ENCODE results near the gene TMEM229B.
A peak's percentile ranks its signal among the peaks of the same experiment; 100 is the strongest.

The TMEM229B gene

GRCh38 chr14:67529947-67530935 lies 41.7 kb upstream of the TMEM229B start:
- H3K27ac ChIP-seq, result no peak overlapping the region
- no peak for DNase-seq (ENCODE audit: low spot score)
- TF ChIP-seq CTCF (IDR thresholded peaks at IDR 0.05), result no peak
- no peak overlapping the region for H3K4me3 ChIP-seq

- DNase-seq (ENCODE audit: low spot score), result no peak
- TF ChIP-seq CTCF (IDR thresholded peaks at IDR 0.05), result no peak
- no peak overlapping the region for H3K27ac ChIP-seq
Observed at GRCh38 chr14:67528276-67528675, 39.8 kb upstream of the TMEM229B start.

GRCh38 chr14:67527756-67528155 lies 39.2 kb upstream of the TMEM229B start:
- TF ChIP-seq CTCF (IDR thresholded peaks at IDR 0.05), result no peak
- Histone ChIP-seq H3K27ac (no peak overlapping the region), H3K4me3 (no peak overlapping the region)
- DNase-seq (ENCODE audit: low spot score), result no peak

More at GRCh38 chr14:67528276-67528675, 39.8 kb upstream of the TMEM229B start:
- no peak overlapping the region for H3K4me3 ChIP-seq

- peak; percentile 43 for TF ChIP-seq CTCF (IDR thresholded peaks at IDR 0.05)
- Histone ChIP-seq H3K27ac (no peak overlapping the region), H3K4me3 (no peak overlapping the region)
- DNase-seq (ENCODE audit: low spot score), result no peak
Observed at GRCh38 chr14:67526676-67527459, 38.3 kb upstream of the TMEM229B start.

DNA sequence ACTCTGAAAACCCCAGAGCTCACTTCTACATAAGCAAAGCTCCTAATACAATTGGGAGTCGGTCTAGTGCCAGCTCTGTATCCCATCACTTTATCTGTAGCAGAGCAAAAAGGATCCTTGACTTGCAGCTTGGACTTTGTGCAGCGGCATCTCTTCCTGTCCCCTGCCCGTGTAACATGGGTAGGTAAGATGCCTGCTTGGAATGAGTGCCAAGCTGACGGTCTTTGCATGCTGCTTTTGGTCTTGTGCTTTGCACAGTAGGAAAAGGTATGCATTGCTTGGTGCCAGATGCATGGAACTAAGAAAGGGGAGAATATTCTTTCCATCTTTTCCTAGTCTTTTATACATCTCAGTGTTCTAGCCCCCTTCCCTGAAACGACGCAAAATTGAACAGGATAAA lies 37.7 kb upstream of the TMEM229B start:
- no peak overlapping the region for H3K27ac ChIP-seq
- no peak overlapping the region for H3K4me3 ChIP-seq
- no peak for DNase-seq (ENCODE audit: low spot score)
- no peak for TF ChIP-seq CTCF (IDR thresholded peaks at IDR 0.05)

DNA sequence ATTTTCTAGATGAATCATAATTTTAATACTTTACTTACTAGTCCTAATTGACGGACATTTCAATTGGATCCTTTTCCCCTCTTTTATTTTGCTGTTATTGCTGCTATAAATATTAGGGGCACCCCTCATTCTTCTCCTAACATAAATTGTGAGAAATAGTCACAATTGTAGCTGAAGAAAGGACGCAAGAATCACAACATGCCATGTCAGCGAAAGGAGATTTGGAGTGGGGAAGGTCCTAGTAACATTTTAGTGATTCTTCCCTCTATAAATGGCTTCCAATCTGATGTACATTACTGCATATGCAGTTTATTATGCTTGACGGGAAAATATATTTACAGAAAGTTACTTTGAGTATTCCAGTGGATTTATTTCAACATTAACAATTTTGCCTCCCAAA lies 36.9 kb upstream of the TMEM229B start:
- H3K27ac ChIP-seq, result no peak overlapping the region
- no peak for TF ChIP-seq CTCF (IDR thresholded peaks at IDR 0.05)
- DNase-seq (ENCODE audit: low spot score), result no peak

More for the DNA sequence above, 36.9 kb upstream of the TMEM229B start:
- H3K4me3 ChIP-seq, result no peak overlapping the region
